Prostate gland (tissue), 2 donors: Measurements from ENCODE around the gene BUD31. TPM values are rescaled to one million over a fixed set of nuclear protein-coding genes. Genes with fewer than 3 reads are reported as not detected.

Source experiments
- DNase-seq: peaks from one replicate; pipeline ENCODE4 v3.0.0-alpha.2; 2019; ENCODE audit warnings: low spot score
- H3K27ac ChIP-seq, 2 donors: fragments of 200-600 bp; sonication (generic); 2 replicates each; pipeline ENCODE4 v1.5.1; 2017 to 2019
- H3K27me3 ChIP-seq: fragments of 200-600 bp; sonication (generic); replicated peaks from 2 replicates; pipeline ENCODE4 v1.5.1; 2019; ENCODE audit not compliant: insufficient read depth
- H3K36me3 ChIP-seq, 2 donors: fragments of 200-600 bp; sonication (generic); 1 replicate in 1 of 2; 2 replicates in 1 of 2; pipeline versions ENCODE4 v1.5.1 to v1.8.1; 2017 to 2019
- H3K4me1 ChIP-seq: fragments of 200-600 bp; sonication (generic); replicated peaks from 2 replicates; pipeline ENCODE4 v1.5.1; 2019
- H3K4me3 ChIP-seq, 2 donors: fragments of 200-600 bp; sonication (generic); 2 replicates each; pipeline ENCODE4 v1.5.1; 2017 to 2019
- H3K9me3 ChIP-seq: fragments of 200-600 bp; sonication (generic); 2 replicates; pipeline ENCODE4 v1.5.1; 2017
- CTCF ChIP-seq, 4 experiments: fragments of 200-600 bp in 2 of 4; fragments of 450-650 bp in 2 of 4; sonication (generic) in 2 of 4; IDR thresholded peaks; 1 replicate in 3 of 4; 2 replicates in 1 of 4; pipeline ENCODE4 v1.5.1; 2016 to 2019; ENCODE audit warnings: antibody characterized with exemption in 4 of 4, mild to moderate bottlenecking in 2 of 4, moderate library complexity in 2 of 4
- POLR2A ChIP-seq: fragments of 450-650 bp; IDR thresholded peaks from one replicate; pipeline ENCODE4 v1.6.1; 2016; ENCODE audit warnings: antibody characterized with exemption, mild to moderate bottlenecking
- POLR2AphosphoS5 ChIP-seq: sonication (generic); formaldehyde crosslinking; IDR thresholded peaks from one replicate; pipeline ENCODE4 v1.6.1; 2017; ENCODE audit warnings: antibody characterized with exemption
- WGBS: methylation state at CpG from one replicate; pipeline ENCODE4 v1.1.5; 2018; 5-methylcytosine and 5-hydroxymethylcytosine counted together
- intact Hi-C: fragments of 100-400 bp; cut with DNase I; formaldehyde crosslinking; loops from one replicate; pipeline ENCODE4 v1.14.2; 2022
- total RNA-seq, 2 donors: library from RNA; depleted of rRNA; stranded (reverse); fragments of >200 nt; gene quantifications; one replicate each; pipeline ENCODE4 v1.1.0, GENCODE V29; 2016

BUD31 gene
- total RNA-seq, 2 donors from 2014 or later = 73.8 to 78.3 TPM

GRCh38 chr7:99422186-99422585 is 13.4 kb downstream of the BUD31 start:
- Histone ChIP-seq H3K27ac (no peak overlapping the region), H3K4me3 (no peak overlapping the region), H3K4me1 (peaks cover 2% of the 10 kb centered on the region), H3K9me3 (no peaks in the 10 kb centered on the region), H3K36me3 (peaks cover 37 to 50% of the 10 kb centered on the region in 2 donors), H3K27me3 (no peaks in the 10 kb centered on the region)
- 81% methylated on average over 11 of the region's 11 CpGs for WGBS
- no peak for DNase-seq
- no peak for TF ChIP-seq CTCF (IDR thresholded peaks at IDR 0.05)
- TF ChIP-seq POLR2A = no peak
- TF ChIP-seq POLR2AphosphoS5 = no peak
- intact Hi-C loops = no loop called here

DNA sequence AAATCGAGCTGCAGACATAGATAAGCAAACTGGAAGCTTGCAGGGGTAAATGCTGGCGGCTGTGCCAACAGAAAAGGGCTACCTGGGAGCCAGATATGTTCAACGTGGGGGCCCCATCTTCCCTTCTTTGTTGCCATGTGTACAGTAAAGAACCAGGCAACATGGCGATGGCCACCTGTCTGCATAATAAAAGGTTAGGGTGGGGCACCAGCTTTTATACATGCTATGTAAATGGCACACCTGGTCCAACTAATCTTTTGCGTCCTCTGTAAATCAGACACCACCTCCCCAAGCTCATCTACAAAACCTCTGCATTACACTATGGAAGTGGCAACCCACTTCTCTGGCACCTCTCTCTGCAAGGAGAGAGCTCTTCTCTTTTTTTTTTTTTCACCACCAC is 13.9 kb downstream of the BUD31 start:
- DNase-seq = no peak
- Histone ChIP-seq H3K4me1 (peaks cover 2% of the 10 kb centered on the region), H3K27me3 (no peaks in the 10 kb centered on the region), H3K9me3 (no peaks in the 10 kb centered on the region), H3K4me3 (no peak overlapping the region), H3K36me3 (peaks cover 34 to 45% of the 10 kb centered on the region in 2 donors), H3K27ac (no peak overlapping the region)
- 59% methylated on average over 5 of the region's 5 CpGs for WGBS
- intact Hi-C loops = no loop called here
- TF ChIP-seq POLR2AphosphoS5 (no peak), CTCF (IDR thresholded peaks at IDR 0.05) (no peak), POLR2A (no peak)

DNA sequence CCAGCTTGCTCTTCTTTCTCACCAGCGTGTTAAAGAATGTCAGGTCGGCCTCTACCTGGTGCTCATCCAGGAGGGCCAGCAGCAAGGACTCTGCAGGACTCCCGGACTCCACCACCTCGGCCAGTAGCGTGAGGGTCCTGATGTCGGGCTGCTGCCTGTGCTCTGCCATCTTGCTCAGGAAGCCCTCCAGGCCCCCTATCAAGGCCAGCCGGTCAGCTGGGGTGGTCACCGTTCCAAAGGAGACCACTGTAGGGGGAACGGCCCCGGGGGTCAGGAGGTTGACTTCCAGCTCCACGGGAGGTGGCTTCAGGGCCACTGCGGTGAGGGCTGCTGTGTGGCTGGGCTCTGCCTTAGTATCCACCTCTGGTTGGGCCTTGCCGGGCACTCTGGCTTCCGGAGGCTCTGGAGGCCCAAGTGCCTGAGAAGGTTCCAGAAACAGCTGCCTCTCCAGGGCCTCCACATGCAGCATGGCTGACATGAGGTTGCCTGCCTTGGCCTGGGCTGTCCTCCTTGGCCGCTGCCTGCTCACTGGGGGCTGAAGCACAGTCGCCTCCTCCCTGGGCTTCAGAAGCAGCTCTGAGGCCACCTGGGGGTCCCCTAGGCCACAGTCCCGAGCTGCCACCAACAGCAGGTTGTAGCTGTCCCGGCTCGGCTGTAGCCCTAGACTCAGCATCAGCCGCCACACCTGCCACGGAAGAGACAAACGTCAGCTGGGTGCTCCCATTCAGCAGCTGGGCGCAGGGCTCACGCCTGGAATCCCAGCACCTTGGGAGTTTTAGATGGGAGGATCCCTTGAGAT is 16.4 kb downstream of the BUD31 start:
- TF ChIP-seq POLR2AphosphoS5 = no peak
- no peak for TF ChIP-seq POLR2A
- no peak for TF ChIP-seq CTCF (IDR thresholded peaks at IDR 0.05)
- Histone ChIP-seq H3K27me3 (no peaks in the 10 kb centered on the region), H3K4me3 (no peak overlapping the region), H3K36me3 (peaks cover 18 to 33% of the 10 kb centered on the region in 2 donors), H3K9me3 (no peaks in the 10 kb centered on the region), H3K4me1 (peaks cover 2% of the 10 kb centered on the region), H3K27ac (no peak overlapping the region)
- intact Hi-C loops = no loop called here
- WGBS = 91% methylated on average over 24 of the region's 24 CpGs
- no peak for DNase-seq

DNA sequence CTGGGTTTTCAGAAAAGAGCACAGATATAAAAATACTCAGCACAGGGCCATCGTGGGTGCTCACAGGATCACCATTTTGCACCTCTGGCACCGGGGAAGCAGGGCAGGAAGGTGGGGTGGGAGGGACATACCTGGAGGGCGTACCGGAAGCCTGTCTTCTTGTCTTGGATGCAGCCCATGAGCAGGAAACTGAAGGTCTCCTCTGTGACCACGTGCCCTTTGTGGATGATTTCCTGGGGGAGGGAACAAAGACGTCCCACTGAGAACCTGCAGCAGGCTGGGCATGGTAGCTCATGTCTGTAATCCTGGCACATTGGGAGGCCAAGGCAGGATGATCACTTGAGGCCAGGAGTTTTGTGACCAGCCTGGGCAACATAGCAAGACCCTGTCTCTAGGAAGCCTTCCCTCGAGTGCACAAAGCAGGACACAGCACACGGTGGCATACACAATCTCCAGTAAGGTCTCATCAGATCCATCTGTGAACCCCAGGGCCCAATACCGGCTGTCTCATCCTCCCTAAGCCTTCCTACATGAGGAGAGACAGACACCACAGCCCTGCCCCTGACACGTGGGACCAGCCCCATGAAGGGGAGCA is 20.3 kb downstream of the BUD31 start:
- intact Hi-C loops = no loop called here
- peaks cover 13 to 21% of the 10 kb centered on the region in 2 donors for H3K36me3 ChIP-seq
- TF ChIP-seq POLR2A = no peak
- TF ChIP-seq CTCF (IDR thresholded peaks at IDR 0.05) = no peak
- TF ChIP-seq POLR2AphosphoS5 = no peak
- no peak overlapping the region for H3K4me3 ChIP-seq
- no peak for DNase-seq
- H3K4me1 ChIP-seq = peaks cover 12% of the 10 kb centered on the region
- H3K9me3 ChIP-seq = no peaks in the 10 kb centered on the region
- H3K27ac ChIP-seq = no peak overlapping the region
- WGBS = 71% methylated on average over 10 of the region's 10 CpGs
- no peaks in the 10 kb centered on the region for H3K27me3 ChIP-seq
